Bronchial epithelial cell (primary cell): ENCODE results near the gene TRIM38. TPM values are rescaled to one million over a fixed set of nuclear protein-coding genes. Genes with fewer than 3 reads are reported as not detected.

ENCODE experiments used
- DNase-seq: peaks from one replicate; pipeline ENCODE4 v3.0.0-alpha.2; 2010; ENCODE audit warnings: low read depth
- FAIRE-seq: peaks from 2 replicates; lab custom pipeline; 2011; peaks lifted over from hg19 to GRCh38; lab: Jason Lieb, UNC
- H3K27me3 ChIP-seq: 2 replicates; pipeline ENCODE4 v1.5.1; 2011; ENCODE audit warnings: low read length; ENCODE audit not compliant: control insufficient read depth, insufficient read depth
- H3K36me3 ChIP-seq: 2 replicates; pipeline ENCODE4 v1.5.1; 2011; ENCODE audit warnings: low read length; ENCODE audit not compliant: control insufficient read depth, insufficient read depth
- H3K4me3 ChIP-seq: 2 replicates; pipeline ENCODE4 v1.5.1; 2011; ENCODE audit warnings: mild to moderate bottlenecking, low read depth, low read length, control low read depth
- CTCF ChIP-seq: IDR thresholded peaks from 2 replicates; pipeline ENCODE4 v1.5.1; 2011; ENCODE audit warnings: mild to moderate bottlenecking, moderate library complexity, low read length, control low read depth, inconsistent platforms; ENCODE audit not compliant: insufficient read depth, severe bottlenecking
- total RNA-seq: library from RNA; depleted of rRNA; stranded (reverse); fragments of >200 nt; gene quantifications from 2 replicates; pipeline ENCODE4 v1.2.1, GENCODE V29; 2014

TRIM38 gene
- total RNA-seq, 1 donor from 2014 or later = 2.9 TPM

GRCh38 chr6:25919657-25920056 lies 42.9 kb upstream of the TRIM38 start:
- H3K4me3 ChIP-seq = no peak overlapping the region
- no peak for FAIRE-seq
- TF ChIP-seq CTCF = no peak
- DNase-seq = no peak
- no peaks in the 10 kb centered on the region for H3K36me3 ChIP-seq
- no peaks in the 10 kb centered on the region for H3K27me3 ChIP-seq

- Histone ChIP-seq H3K36me3 (no peaks in the 10 kb centered on the region), H3K27me3 (no peaks in the 10 kb centered on the region), H3K4me3 (no peak overlapping the region)
- no peak for DNase-seq
- TF ChIP-seq CTCF = no peak
- no peak for FAIRE-seq
Measured at GRCh38 chr6:25921525-25922203, 40.9 kb upstream of the TRIM38 start.

- DNase-seq (no peak), FAIRE-seq (no peak)
- TF ChIP-seq CTCF = no peak
- Histone ChIP-seq H3K27me3 (no peaks in the 10 kb centered on the region), H3K4me3 (no peak overlapping the region), H3K36me3 (no peaks in the 10 kb centered on the region)
Measured at GRCh38 chr6:25922301-25922700, 40.3 kb upstream of the TRIM38 start.

GRCh38 chr6:25925876-25926275 lies 36.7 kb upstream of the TRIM38 start:
- Histone ChIP-seq H3K27me3 (no peaks in the 10 kb centered on the region), H3K36me3 (no peaks in the 10 kb centered on the region), H3K4me3 (no peak overlapping the region)
- FAIRE-seq (no peak), DNase-seq (no peak)
- no peak for TF ChIP-seq CTCF

GRCh38 chr6:25927178-25927577 lies 35.4 kb upstream of the TRIM38 start:
- DNase-seq = no peak
- Histone ChIP-seq H3K27me3 (no peaks in the 10 kb centered on the region), H3K4me3 (no peak overlapping the region), H3K36me3 (no peaks in the 10 kb centered on the region)
- no peak for FAIRE-seq
- no peak for TF ChIP-seq CTCF

- FAIRE-seq = no peak
Measured at GRCh38 chr6:25927756-25928216, 34.8 kb upstream of the TRIM38 start.

More at GRCh38 chr6:25927756-25928216, 34.8 kb upstream of the TRIM38 start:
- DNase-seq = no peak
- Histone ChIP-seq H3K27me3 (no peaks in the 10 kb centered on the region), H3K36me3 (no peaks in the 10 kb centered on the region), H3K4me3 (no peak overlapping the region)
- no peak for TF ChIP-seq CTCF
